Stimulated activated CD8-positive, alpha-beta memory T cell treated with anti-CD3 and anti-CD28 coated beads, Interleukin-12 subunit alpha, Interleukin-12 subunit beta, amount 100 ng/mL, for 24 hours (primary cell): ENCODE data around the gene MGAT4B.

Experiments used
- DNase-seq: peaks from one replicate; pipeline ENCODE4 v3.0.0-alpha.2; 2020; ENCODE audit errors: extremely low read depth

Gene MGAT4B

DNA sequence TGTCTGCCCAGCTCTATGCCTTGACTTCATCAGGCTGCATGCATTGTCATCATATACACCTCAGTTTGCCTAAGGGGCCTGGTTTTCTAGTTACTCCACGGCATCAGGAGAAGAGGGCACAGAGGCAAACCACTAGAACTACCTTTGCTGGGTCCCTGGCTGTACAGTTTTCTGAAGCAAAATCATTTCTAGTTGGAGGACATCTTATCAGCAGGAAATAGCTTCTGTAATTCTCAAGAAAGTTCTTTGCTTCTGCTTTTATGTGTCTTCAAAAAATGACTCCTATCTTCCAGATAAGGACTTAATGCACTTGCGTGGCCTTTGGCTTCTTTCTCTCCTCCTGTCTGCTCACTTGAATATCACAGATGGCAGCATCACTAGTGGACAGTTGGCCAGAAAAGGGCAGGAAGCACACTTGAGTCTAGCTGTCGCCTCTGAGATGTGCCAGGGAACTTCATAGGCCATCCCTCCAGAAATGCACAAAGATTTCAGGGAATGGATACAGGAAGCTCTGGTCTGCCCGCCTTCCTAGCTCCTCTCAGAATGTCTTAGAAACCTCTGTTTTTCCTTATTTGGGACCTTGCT is 35.3 kb downstream of the MGAT4B start:
- no peak for DNase-seq

DNA sequence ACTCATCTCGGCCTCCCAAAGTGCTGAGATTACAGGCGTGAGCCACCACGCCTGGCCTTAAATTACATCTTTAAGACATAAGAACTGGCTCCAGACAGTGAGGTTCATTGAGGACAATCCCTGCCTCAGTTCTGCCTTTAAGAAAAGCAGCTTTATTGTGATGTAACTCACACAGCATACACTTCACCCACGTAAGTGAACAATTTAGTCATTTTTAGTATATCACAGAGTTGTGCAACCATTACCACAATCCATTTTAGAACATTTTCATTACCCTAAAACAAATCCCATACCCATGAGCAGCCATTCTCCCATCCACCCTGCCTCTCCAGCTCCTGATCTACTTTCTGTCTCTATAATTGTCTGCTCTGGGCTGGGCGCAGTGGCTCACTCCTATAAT is 36.9 kb downstream of the MGAT4B start:
- DNase-seq, result no peak

DNA sequence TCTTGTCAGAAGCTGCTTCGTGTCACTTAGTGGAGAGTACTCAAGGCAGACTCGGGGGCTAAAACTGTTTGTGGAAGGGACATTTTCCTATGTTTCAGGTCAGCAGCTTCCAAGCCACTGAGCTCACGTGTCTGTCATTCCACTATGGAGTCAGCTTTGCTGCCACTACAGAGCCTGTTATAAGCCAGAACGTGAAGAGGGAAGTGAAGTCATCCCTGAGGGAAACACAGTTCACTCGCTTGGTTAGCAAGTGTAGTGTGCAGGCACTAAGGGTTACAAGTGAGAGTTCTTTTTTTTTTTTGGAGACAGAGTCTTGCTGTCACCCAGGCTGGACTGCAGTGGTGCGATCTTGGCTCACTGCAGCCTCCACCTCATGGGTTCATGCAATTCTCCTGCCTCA is 37.4 kb downstream of the MGAT4B start:
- no peak for DNase-seq

DNA sequence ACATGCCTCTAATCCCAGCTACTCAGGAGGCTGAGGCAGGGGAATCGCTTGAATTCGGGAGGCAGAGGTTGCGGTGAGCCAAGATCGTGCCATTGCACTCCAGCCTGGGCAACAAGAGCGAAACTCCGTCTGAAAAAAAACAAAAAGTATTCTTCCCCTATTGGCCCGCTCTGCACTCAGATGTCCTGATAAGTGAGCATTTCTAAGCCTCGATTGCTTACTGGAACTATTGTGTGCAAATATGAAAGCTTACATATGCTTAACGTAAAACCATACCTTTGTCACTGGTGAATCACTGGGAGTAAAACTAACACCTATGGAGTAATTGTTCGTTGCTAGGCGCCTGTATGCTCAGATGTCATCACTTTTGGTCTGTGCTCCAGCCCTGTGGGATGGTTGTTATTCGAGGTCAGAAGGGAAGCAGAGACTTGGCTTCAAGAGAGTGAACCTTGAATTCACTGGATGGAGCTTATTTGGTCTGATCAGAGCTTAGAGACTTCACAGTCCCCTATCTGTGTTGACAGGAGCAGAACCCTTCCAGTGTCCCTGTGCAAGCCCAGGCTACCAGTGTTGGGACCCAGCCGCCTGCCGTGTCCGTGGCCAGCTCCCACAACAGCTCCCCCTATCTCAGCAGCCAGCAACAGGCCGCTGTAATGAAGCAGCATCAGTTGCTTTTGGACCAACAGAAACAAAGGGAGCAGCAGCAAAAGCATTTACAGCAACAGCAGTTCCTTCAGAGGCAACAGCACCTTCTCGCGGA is 38.2 kb downstream of the MGAT4B start:
- DNase-seq, result no peak

DNA sequence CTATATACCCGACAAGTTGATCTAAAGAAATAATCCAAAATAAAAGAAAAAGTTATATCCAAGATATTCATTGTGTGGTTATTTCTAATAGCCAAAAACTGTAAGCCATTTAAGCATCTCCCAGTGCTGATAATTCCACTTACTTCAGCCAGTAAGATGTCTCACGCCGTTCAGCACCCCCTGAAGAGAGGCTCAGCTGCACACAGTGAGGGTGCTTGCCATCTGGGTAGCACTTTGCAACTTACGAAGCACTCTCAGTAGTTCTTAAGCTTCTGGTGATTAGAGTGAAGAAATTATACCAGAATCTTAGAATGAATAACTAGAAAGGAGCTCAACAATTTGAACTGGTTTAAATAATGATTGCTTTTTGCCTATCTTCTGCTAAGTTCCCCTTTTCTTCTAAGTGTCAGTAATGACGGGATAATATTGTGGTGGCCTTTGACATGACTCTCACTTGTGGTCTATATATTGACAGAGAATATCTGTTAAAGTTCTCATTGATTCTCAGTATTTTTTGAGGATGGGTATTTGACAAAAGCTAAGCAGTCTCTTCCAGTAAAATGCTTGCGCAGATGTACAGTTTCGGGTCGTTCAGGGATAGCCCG is 39.1 kb downstream of the MGAT4B start:
- no peak for DNase-seq

DNA sequence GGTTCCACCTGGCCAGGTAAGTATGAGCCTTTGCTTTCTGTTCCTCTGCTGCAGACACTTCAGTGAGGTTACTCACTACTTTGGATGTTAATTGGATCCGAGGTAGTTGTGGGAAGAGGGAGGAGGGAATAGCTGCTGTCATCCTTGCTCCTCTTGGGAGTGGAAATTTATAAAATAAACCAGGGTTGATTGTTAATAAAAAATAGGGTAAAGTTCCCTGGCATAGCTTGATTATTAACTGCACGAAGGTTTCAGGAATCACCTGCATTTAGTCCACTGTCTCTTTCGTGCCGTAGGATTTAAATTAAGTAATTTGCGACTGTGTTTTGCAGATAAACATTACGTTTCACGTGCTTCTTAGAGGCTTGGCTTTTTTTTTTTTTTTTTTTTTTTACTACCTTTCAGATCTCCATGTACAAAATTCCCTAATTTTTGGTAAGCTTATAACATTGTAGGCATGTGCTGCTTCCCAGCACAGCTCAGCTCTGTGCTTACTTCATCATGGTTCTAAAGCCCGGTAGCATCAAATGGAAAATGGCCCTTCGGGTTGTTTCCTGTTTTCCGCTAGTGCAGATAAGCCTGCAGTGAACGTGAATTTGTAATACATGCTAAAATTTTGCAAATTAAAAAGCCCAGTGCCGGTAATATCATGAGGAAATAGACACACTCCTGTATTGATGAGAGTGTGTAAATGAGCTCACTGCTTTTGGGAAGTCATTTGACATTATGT is 39.8 kb downstream of the MGAT4B start:
- DNase-seq, result no peak

DNA sequence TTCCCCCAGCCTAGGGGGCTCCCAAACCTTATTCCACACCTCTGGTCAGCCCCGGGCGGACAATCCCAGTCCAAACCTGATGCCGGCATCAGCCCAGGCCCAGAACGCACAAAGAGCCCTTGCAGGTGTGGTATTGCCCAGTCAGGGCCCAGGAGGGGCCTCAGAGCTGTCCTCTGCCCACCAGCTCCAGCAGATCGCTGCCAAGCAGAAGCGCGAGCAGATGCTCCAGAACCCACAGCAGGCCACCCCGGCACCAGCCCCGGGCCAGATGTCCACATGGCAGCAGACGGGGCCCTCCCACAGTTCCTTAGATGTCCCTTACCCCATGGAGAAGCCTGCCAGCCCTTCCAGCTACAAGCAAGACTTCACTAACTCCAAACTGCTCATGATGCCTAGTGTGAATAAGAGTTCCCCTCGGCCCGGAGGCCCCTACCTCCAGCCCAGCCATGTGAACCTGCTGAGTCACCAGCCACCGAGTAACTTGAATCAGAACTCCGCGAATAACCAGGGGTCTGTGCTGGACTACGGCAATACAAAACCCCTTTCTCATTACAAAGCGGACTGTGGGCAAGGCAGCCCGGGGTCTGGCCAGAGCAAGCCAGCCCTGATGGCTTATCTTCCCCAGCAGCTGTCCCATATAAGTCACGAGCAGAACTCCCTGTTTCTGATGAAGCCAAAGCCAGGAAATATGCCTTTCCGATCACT is 40.5 kb downstream of the MGAT4B start:
- no peak for DNase-seq

DNA sequence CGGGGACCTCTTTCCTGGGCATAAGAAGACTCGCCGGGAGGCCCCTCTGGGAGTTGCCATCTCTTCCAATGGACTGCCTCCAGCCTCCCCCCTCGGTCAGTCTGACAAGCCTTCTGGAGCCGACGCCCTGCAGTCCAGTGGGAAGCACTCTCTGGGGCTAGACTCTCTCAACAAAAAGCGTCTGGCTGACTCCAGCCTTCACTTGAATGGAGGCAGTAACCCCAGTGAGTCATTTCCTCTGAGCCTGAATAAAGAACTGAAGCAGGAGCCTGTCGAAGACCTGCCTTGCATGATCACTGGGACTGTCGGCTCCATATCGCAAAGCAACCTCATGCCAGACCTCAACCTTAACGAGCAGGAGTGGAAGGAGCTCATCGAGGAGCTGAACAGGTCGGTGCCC is 41.3 kb downstream of the MGAT4B start:
- DNase-seq, result no peak

DNA sequence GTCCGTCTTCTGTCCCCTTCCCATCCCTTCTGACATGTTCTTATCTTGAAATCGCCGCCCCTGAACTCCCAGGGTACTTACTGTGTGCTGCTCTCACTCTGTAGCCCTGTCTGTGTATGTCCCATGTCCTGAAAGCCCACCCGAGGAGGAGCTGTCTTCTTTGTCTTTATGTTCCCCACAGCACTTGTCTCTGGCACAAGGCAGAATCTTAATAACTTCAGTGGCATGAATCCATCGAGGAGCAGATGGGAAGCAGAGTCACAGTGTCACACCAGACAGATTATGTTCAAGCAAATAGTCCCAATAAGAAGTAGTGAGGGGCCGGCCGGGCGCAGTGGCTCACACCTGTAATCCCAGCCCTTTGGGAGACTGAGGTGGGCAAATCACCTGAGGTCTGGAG is 42.6 kb downstream of the MGAT4B start:
- DNase-seq, result no peak

DNA sequence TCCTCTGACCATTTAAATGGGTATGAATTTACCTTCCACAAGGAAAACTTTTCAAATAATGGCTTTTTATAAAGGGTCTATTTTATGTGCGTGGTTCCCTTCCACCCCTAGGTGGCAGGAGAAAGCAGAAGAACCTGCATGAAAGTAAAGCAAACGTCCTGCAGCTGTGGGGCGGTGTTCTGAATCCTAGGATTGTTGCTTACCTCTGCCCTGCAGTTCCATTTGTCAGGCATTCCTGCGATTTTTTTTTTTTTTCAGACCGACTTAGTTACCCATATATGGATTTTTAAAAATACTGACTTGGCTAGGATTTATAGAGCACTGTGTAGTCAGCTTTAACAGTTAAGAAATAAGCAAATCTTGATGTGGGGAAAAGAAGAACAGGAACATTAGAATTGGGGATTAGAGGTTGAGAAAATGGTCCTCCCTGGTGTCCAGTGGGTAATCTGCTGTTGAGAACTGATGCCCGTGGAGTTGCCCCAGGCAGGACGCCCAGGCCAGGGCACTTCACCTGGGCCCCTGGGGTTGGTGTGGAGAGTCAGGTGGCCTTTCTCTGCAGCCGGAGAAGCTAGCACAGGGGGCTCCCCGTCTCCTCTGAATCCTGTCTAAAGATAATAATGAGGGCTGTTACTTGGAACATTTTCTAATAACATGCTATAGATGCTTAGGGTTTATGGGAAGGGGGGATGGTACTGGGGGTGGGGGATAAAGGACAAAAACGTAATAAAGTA is 43.3 kb downstream of the MGAT4B start:
- no peak for DNase-seq

DNA sequence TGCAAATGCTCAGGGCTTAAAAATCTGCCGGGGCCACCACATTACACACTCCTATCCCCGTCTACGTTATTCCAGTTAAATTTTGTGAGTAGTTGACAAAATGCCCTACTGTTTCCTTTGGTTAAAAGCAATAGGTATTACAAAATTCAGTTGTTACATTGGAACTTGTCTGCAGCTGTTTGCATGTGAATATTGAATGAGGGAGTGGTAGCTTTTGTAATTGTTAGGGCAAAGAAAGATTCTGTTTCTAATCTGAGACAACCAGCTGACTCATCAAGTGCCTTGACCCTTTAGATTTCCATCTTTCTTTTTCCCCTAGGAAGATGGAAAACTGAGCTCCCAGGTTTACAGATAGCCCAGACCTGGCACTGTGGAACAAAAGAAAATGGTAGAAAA is 43.9 kb downstream of the MGAT4B start:
- no peak for DNase-seq

DNA sequence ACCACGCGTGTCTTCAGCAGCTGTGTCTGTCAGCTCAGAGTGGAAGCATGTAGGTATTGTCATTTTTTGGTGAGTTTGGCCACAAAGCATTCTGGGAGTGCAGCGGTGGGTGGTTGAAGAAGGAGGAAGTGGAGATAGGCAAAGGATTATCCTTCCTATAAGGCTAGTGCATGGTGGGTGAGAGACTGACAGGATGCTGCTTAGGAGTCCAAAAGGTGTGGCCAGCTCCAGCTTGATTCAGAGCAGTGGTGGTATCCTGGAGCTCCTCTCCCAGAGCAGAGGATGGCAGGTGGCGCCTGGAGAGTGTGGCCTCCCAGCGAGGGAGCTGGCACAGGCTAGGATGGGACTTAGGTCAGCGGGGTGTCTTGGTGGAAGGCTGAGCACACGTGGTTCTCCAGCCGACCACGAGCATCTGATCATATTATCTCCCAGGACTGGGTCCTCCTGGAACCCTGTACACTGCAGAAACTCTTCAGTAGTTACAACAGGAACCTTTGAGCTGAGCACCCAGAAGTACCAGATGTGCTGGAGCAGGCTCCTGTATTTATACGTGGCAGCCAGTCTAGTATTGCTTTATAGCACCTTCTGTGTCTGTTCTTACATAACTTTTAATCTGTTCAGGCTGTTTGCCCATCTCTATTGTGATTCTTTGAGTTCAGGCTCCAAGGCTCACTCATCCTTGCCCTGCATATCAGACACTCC is 44.4 kb downstream of the MGAT4B start:
- DNase-seq, result no peak

DNA sequence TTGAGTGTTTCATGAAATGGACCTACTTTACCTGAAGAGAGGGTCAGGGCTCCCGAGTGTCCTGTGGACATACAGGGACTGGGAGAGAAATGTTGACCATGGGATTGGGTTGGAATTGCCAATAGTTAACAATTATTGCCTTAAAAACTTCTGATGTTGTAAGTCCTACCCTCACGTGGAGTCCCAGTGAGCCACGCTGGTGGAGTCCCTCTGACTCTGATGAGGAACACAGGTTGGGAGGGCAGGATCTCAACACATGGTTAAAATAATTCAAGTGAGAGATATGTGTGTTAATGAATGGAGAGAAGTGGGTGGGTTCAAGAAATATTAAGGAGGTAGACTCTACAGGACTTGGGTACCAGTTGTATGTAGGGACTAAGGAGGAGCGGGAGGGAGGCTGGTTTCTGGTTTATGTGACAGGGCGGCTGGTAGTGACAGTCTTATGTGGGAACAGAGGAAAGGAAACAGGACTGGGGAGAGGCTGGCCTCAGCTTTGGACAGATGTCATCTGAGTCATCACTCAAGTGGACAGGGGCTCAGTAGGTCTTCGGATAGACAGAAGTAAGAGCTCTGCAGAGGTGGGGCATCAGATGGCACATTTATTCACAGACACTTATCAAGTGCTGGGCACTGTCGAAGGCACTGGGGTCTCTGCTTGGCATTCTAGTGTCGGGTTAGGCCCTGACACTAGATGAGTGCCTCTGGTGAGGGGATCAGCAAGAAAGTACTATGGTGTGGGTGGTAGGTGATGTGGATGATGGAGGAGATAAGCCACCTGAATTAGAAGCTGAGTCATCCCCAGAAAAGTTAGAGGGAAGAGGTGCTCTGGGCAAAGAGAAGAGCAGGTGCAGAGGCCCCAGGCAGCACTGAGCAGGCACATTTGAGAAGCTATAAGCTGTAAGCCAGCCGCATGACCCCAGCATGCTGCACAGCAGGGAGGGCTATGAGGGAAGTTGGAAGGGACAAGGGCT is 46.8 kb downstream of the MGAT4B start:
- no peak for DNase-seq

DNA sequence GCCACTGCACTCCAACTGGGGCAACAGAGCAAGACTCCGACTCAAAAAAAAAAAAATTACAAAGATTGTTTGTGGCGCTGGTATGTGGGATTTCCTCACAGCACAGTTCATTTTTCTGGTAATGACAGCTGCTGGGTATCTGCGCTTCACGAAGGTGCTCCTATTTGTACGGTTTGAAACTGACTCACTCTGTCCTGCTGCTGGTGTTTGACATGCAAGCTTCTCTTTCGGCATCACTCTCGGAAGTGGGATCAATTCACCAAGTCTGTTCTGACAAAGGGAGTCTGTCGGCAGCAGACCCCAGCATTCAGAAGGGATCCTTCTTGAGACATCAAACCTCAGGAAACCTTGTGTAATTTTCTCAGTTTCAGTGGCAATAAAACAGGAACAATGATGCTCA is 47.7 kb downstream of the MGAT4B start:
- DNase-seq, result no peak

DNA sequence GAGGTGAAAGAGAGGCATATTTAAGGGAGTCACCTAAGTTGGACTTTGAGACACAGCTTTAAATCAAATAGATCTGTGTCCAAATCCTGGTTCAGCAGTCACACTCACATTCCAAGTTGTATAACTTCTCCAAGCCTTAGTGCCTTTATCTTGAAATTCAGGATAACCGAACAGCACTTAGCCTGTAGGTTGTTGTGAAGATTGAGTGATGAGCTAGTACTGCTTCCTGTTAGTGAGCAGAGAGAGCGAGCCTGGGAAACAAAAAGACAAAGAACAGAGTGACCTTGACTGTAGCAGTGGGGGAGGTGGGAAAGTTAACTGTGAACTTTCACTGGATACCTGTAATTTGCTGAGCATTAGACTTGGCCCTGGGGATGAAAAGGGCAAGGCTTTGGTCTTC is 51.6 kb downstream of the MGAT4B start:
- no peak for DNase-seq

DNA sequence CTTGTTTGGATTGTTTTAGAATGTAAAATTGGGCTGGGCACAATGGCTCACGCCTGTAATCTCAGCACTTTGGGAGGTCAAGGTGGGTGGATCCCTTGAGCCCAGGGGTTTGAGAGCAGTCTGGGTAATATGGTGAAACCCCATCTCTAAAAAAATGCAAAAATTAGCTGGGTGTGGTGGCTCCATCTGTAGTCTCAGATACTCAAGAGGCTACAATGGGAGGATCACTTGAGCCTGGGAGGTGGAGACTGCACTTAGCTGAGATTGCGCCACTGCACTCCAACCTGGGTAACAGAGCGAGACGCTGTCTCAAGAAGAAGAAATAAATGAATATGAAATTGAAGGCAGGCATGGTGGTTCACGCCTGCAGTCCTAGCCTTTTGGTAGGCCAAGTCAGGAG is 52.7 kb downstream of the MGAT4B start:
- DNase-seq, result no peak

DNA sequence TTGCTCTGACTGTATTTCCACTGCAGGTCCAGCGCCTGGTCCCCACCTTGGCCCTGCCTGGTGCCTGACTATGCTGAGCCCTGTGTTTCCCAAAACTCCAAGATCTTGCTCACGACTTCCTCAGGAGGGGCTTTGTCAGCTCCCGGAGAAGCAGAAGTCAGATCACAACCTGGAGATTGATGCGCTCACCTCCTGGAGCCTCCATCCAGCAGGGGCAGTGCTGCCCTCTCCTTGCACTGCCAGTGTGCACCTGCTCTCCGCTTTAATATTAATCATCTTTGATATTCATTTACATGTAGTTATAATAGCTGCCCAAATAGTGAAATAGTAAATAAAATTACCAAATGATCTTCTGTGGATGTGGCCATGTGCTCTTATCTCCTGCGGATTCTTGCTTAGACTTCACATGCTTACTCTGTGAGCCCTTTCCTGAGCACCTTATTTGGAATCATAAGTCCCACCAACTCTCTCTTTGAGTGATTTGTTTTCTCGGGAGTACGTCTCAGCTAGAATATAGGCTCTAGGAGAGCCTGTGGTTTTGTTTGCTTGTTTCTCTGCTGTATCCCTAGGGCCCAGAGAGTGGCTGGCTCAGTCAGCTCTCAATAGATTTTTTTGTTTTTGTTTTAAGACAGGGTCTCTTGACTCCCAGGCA is 56.7 kb downstream of the MGAT4B start:
- DNase-seq, result no peak

DNA sequence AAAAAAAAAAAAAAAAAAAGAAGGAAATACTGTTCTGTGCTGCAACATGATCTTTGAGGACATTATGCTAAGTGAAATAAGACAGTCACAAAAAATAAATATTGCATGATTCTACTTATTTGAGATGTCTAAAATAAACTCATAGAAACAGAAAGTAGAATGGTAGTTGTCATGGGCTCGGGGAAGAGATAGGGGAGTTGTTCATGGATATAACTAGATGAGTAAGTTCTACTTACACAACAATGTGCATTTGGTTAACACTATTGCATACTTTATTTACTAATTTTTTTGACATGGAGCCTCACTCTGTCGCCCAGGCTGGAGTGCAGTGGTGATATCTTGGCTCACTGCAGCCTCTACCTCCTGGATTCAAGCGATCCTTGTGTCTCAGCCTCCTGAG is 58.9 kb downstream of the MGAT4B start:
- no peak for DNase-seq
